ENCODE results near the gene PUS10. TPM values are rescaled to one million over a fixed set of nuclear protein-coding genes. Genes with fewer than 3 reads are reported as not detected.
"Not testable (repeated sequence)": the region's sequence is repeated elsewhere in the genome, so short reads cannot be mapped to it uniquely, and the experiment has no call there.

The PUS10 gene
- total RNA-seq, 2 experiments from 2014 or later, result 7.3 to 7.7 TPM

- ChIA-PET POLR2A (no interaction called here), CTCF (no interaction called here)
- Mint-ChIP-seq H3K4me3 (no peak overlapping the region), H3K36me3 (ENCODE audit: low read depth) (peaks cover 43% of the 10 kb centered on the region), H3K27ac (no peak overlapping the region), H3K4me1 (ENCODE audit: low read depth) (peaks cover 6% of the 10 kb centered on the region), H3K9me3 (ENCODE audit: insufficient read depth) (no peaks in the 10 kb centered on the region), H3K27me3 (ENCODE audit: low read depth) (no peaks in the 10 kb centered on the region)
- DNase-seq, result no peak
- ATAC-seq, result no peak
Observed at GRCh38 chr2:61029533-61029932, 11.5 kb upstream of the PUS10 start.

DNA sequence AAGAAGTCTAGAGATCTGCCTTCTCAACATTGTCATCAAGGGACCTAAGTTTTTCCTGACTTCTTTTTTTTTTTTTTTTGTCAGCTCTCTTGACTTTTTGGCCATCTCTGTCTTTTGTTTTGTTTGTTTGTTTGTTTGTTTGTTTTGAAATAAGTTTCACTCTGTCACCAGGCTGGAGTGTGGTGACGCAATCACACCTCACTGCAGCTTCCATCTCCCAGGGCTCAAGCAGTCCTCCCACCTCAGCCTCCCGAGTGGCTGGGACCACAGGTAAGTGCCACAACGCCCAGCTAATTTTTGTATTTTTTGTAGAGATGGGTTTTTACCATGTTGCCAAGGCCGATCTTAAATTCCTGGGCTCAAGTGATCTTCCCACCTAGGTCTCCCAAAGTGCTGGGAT lies 5.6 kb upstream of the PUS10 start:
- Mint-ChIP-seq H3K27ac (no peak overlapping the region), H3K27me3 (ENCODE audit: low read depth) (no peaks in the 10 kb centered on the region), H3K4me3 (no peak overlapping the region), H3K4me1 (ENCODE audit: low read depth) (peaks cover 25% of the 10 kb centered on the region), H3K36me3 (ENCODE audit: low read depth) (peaks cover 50% of the 10 kb centered on the region), H3K9me3 (ENCODE audit: insufficient read depth) (no peaks in the 10 kb centered on the region)
- no peak for DNase-seq
- no peak for ATAC-seq
- CTCF ChIA-PET, result interaction anchor here (0.6 kb wide), 1 partner anchor 25 kb away, joined by 3 read pairs; no protein-coding TSS in a partner anchor
- POLR2A ChIA-PET, result no interaction called here

DNA sequence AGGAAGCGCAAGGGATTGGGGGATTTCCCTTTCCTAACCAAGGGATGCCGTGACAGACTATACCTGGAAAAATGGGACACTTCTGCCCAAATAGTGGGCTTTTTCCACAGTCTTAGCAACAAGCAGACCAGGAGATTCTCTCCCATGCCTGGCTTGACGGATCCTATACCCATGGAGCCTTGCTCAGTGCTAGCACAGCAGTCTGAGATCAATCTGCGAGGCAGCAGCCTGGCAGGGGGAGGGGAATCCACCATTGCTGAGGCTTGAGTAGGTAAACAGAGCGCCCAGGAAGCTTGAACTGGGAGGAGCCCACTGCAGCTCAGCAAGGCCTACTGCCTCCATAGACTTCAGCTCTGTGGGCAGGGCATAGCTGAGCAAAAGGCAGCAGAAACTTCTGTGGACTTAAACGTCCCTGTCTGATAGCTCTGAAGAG lies 3.2 kb upstream of the PUS10 start:
- Mint-ChIP-seq H3K36me3 (ENCODE audit: low read depth) (peaks cover 41% of the 10 kb centered on the region), H3K4me1 (ENCODE audit: low read depth) (peaks cover 26% of the 10 kb centered on the region), H3K4me3 (no peak overlapping the region), H3K27me3 (ENCODE audit: low read depth) (no peaks in the 10 kb centered on the region), H3K27ac (no peak overlapping the region), H3K9me3 (ENCODE audit: insufficient read depth) (no peaks in the 10 kb centered on the region)
- ChIA-PET CTCF (no interaction called here), POLR2A (no interaction called here)
- ATAC-seq (no peak), DNase-seq (no peak)

- Mint-ChIP-seq H3K27me3 (ENCODE audit: low read depth) (no peaks in the 10 kb centered on the region), H3K4me3 (peak overlapping the region; percentile 99), H3K36me3 (ENCODE audit: low read depth) (peaks cover 30% of the 10 kb centered on the region), H3K9me3 (ENCODE audit: insufficient read depth) (no peaks in the 10 kb centered on the region), H3K4me1 (ENCODE audit: low read depth) (peaks cover 36% of the 10 kb centered on the region), H3K27ac (peak overlapping the region; percentile 97)
- no peak for DNase-seq
- ChIA-PET CTCF (no interaction called here), POLR2A (no interaction called here)
- no peak for ATAC-seq
Observed at GRCh38 chr2:61018798-61019197, 743 bp upstream of the PUS10 start.

- Mint-ChIP-seq H3K36me3 (ENCODE audit: low read depth) (peaks cover 27% of the 10 kb centered on the region), H3K27me3 (ENCODE audit: low read depth) (no peaks in the 10 kb centered on the region), H3K9me3 (ENCODE audit: insufficient read depth) (no peaks in the 10 kb centered on the region), H3K4me1 (ENCODE audit: low read depth) (peaks cover 38% of the 10 kb centered on the region), H3K4me3 (peak overlapping the region; percentile 99), H3K27ac (peak overlapping the region; percentile 97)
- ChIA-PET POLR2A (no interaction called here), CTCF (interaction anchor here (0.6 kb wide), 1 partner anchor 137 kb away, joined by 3 read pairs; the partner anchor contains the start of gene REL)
- no peak for DNase-seq
- ATAC-seq, result no peak
Observed at GRCh38 chr2:61018318-61018755, 282 bp upstream of the PUS10 start.

DNA sequence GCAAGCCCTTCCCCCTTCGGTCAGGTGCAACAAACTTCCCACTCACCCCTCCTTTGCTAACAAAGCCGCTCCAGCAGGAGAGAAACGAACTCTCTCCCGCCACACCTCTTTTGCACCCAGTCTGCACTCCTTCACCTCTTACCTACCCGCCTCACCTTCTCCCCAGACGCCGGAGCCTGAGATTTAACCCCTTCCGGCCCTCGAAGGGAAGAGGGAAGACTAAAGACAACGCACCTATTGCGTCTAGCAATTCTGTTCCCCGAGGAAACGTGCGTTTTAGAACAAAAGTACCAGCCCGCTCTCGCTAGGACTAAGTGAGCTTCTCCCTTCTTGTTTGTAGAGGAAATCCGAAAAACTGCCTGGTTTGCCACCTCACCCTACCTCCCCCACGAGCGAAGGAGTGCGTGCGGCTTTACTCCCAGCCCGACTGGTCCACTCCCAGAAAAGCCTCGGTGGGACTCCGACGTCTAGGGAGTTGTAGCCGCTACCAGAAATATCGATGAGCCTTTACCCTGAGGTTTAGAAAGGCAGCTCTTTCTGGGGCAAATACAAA lies 976 bp downstream of the PUS10 start:
- Mint-ChIP-seq H3K9me3 (ENCODE audit: insufficient read depth) (no peaks in the 10 kb centered on the region), H3K36me3 (ENCODE audit: low read depth) (peaks cover 18% of the 10 kb centered on the region), H3K4me3 (peak overlapping the region; percentile 99), H3K27me3 (ENCODE audit: low read depth) (no peaks in the 10 kb centered on the region), H3K27ac (peak overlapping the region; percentile 97), H3K4me1 (ENCODE audit: low read depth) (peaks cover 43% of the 10 kb centered on the region)
- ChIA-PET POLR2A (interaction anchor here (0.9 to 1.1 kb wide), 3 partner anchors 52 to 521 kb away, joined by 3 read pairs; partner anchors contain the start of genes REL and XPO1), CTCF (interaction anchor here (1.0 kb wide), 1 partner anchor 261 kb away, joined by 3 read pairs; the partner anchor contains the start of gene PAPOLG)
- DNase-seq (peak; percentile 80), ATAC-seq (peak; percentile 80)

GRCh38 chr2:61016392-61017002 lies 1.6 kb downstream of the PUS10 start:
- Mint-ChIP-seq H3K36me3 (ENCODE audit: low read depth) (peaks cover 12% of the 10 kb centered on the region), H3K4me3 (peak overlapping the region; percentile 99), H3K27me3 (ENCODE audit: low read depth) (no peaks in the 10 kb centered on the region), H3K9me3 (ENCODE audit: insufficient read depth) (no peaks in the 10 kb centered on the region), H3K4me1 (ENCODE audit: low read depth) (peaks cover 44% of the 10 kb centered on the region), H3K27ac (peak overlapping the region; percentile 97)
- CTCF ChIA-PET, result interaction anchor here (0.9 to 1.0 kb wide), 3 partner anchors 11 to 260 kb away, joined by 3 read pairs; partner anchors contain the start of gene PAPOLG
- ATAC-seq (no peak), DNase-seq (no peak)
- POLR2A ChIA-PET, result interaction anchor here (1.0 to 1.1 kb wide), 2 partner anchors 51 to 135 kb away, joined by 3 read pairs; partner anchors contain the start of gene REL

GRCh38 chr2:61015976-61016375 lies 2.1 kb downstream of the PUS10 start:
- Mint-ChIP-seq H3K27ac (no peak overlapping the region), H3K4me3 (peak overlapping the region; percentile 99), H3K36me3 (ENCODE audit: low read depth) (peaks cover 8% of the 10 kb centered on the region), H3K9me3 (ENCODE audit: insufficient read depth) (no peaks in the 10 kb centered on the region), H3K4me1 (ENCODE audit: low read depth) (peaks cover 42% of the 10 kb centered on the region), H3K27me3 (ENCODE audit: low read depth) (no peaks in the 10 kb centered on the region)
- ATAC-seq (no peak), DNase-seq (no peak)
- ChIA-PET CTCF (interaction anchor here (0.9 to 1.0 kb wide), 2 partner anchors 10 to 248 kb away, joined by 3 read pairs; no protein-coding TSS in a partner anchor), POLR2A (no interaction called here)

DNA sequence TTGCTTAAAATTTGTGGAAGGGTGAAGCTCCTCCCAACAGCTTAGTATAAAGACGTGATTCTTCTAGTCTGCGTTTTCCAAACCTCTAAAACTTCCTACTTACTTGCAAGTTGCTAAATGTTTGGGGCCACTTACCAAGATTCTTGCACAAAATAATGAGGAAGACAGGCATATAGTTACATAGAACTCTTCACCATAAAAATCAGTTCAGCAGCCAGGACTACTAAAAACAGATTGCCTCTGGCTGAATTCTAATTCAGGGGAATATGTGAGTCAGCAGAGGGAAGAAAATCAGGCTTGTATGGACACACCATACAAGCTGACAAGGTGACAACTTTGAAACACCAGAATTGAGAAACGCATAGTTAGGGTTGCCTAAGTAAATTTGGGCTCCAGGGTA lies 3.3 kb downstream of the PUS10 start:
- POLR2A ChIA-PET, result no interaction called here
- ATAC-seq (no peak), DNase-seq (no peak)
- Mint-ChIP-seq H3K4me1 (ENCODE audit: low read depth) (peaks cover 40% of the 10 kb centered on the region), H3K27me3 (ENCODE audit: low read depth) (no peaks in the 10 kb centered on the region), H3K27ac (no peak overlapping the region), H3K9me3 (ENCODE audit: insufficient read depth) (no peaks in the 10 kb centered on the region), H3K36me3 (ENCODE audit: low read depth) (peaks cover 2% of the 10 kb centered on the region), H3K4me3 (no peak overlapping the region)
- CTCF ChIA-PET, result no interaction called here

GRCh38 chr2:61013382-61013781 lies 4.7 kb downstream of the PUS10 start:
- ChIA-PET CTCF (no interaction called here), POLR2A (no interaction called here)
- peaks cover 2% of the 10 kb centered on the region for H3K36me3 Mint-ChIP-seq (ENCODE audit: low read depth)
- DNase-seq, result no peak
- H3K4me3 Mint-ChIP-seq, result no peak overlapping the region
- peaks cover 30% of the 10 kb centered on the region for H3K4me1 Mint-ChIP-seq (ENCODE audit: low read depth)
- no peaks in the 10 kb centered on the region for H3K9me3 Mint-ChIP-seq (ENCODE audit: insufficient read depth)
- no peak for ATAC-seq
- no peak overlapping the region for H3K27ac Mint-ChIP-seq
- no peaks in the 10 kb centered on the region for H3K27me3 Mint-ChIP-seq (ENCODE audit: low read depth)

DNA sequence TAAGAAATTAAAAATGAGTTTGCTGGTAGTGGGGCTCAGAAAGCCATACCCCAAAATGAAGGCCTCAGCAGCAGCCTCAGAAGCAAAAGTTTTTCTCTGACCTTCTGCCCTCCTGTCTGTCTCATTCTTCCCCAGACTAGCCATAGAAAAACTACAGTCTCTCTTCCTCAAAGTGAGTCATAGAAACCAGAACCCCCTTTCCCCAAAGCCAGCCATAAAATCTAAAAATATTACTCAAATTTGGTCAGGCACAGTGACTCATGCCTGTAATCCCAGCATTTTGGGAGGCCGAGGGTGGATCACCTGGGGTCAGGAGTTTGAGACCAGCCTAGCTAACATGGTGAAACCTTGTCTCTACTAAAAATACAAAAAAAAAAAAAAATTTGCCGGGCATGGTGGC lies 5.8 kb downstream of the PUS10 start:
- H3K27ac Mint-ChIP-seq; POLR2A ChIA-PET; H3K4me3 Mint-ChIP-seq; ATAC-seq; H3K27me3 Mint-ChIP-seq (ENCODE audit: low read depth); CTCF ChIA-PET; H3K9me3 Mint-ChIP-seq (ENCODE audit: insufficient read depth); H3K36me3 Mint-ChIP-seq (ENCODE audit: low read depth); DNase-seq: not testable (repeated sequence)
- H3K4me1 Mint-ChIP-seq (ENCODE audit: low read depth), result peaks cover 30% of the 10 kb centered on the region

GRCh38 chr2:61011678-61012077 lies 6.4 kb downstream of the PUS10 start:
- DNase-seq, result no peak
- Mint-ChIP-seq H3K4me1 (ENCODE audit: low read depth) (peaks cover 30% of the 10 kb centered on the region), H3K27me3 (ENCODE audit: low read depth) (no peaks in the 10 kb centered on the region), H3K27ac (no peak overlapping the region), H3K4me3 (no peak overlapping the region), H3K36me3 (ENCODE audit: low read depth) (peaks cover 2% of the 10 kb centered on the region), H3K9me3 (ENCODE audit: insufficient read depth) (no peaks in the 10 kb centered on the region)
- POLR2A ChIA-PET, result no interaction called here
- CTCF ChIA-PET, result no interaction called here
- ATAC-seq, result no peak

Data from activated CD8-positive, alpha-beta T cell treated with anti-CD3 and anti-CD28 coated beads, Interleukin-2, amount 10 ng/mL, durations not matched to agents 7 days and 5 days (primary cell).